DND-41 (cell line): Measurements from ENCODE around the gene RTP2.

Experiments used
- CTCF ChIP-seq: IDR thresholded peaks from 2 replicates; pipeline ENCODE4 v1.5.1; 2012; ENCODE audit warnings: borderline replicate concordance, low read length, moderate library complexity, mild to moderate bottlenecking; ENCODE audit not compliant: poor library complexity, severe bottlenecking; ENCODE audit errors: extremely low read depth
- EZH2 ChIP-seq: IDR thresholded peaks from 3 replicates; pipeline ENCODE4 v1.6.1; 2012; ENCODE audit warnings: borderline replicate concordance, low read depth, mild to moderate bottlenecking, moderate library complexity, low read length, inconsistent platforms; ENCODE audit not compliant: severe bottlenecking

GRCh38 chr3:187743195-187744141 lies 41.1 kb upstream of the RTP2 start:
- TF ChIP-seq EZH2 (no peak), CTCF (no peak)
